ENCODE measurements around the gene ZNF83.

DNA sequence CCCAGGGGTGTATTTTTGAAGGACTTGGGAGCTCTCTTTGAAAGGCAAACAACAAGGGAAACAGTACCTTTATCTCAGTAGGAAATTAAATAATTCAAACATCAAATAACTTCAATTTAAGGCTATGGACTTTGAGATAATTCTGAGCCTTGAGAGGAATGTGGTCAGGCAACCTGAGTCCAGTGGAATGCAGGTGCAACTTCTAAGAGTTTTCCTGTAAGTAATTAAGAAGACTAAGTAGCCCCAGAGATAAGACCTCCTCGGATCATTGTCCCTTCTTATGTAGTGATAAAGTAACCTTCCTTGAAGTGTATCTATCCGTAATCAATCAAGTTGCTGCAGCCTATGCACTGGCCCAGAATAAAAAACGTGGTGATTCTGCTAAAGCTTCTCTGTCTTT lies 38.9 kb downstream of the ZNF83 start:
- TF ChIP-seq ZNF70 (CRISPR knock-in tag; IDR thresholded peaks at IDR 0.05) = no peak
- TF ChIP-seq, protein P1, sequence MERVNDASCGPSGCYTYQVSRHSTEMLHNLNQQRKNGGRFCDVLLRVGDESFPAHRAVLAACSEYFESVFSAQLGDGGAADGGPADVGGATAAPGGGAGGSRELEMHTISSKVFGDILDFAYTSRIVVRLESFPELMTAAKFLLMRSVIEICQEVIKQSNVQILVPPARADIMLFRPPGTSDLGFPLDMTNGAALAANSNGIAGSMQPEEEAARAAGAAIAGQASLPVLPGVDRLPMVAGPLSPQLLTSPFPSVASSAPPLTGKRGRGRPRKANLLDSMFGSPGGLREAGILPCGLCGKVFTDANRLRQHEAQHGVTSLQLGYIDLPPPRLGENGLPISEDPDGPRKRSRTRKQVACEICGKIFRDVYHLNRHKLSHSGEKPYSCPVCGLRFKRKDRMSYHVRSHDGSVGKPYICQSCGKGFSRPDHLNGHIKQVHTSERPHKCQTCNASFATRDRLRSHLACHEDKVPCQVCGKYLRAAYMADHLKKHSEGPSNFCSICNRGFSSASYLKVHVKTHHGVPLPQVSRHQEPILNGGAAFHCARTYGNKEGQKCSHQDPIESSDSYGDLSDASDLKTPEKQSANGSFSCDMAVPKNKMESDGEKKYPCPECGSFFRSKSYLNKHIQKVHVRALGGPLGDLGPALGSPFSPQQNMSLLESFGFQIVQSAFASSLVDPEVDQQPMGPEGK (CRISPR knock-in tag; IDR thresholded peaks at IDR 0.05; ENCODE audit: borderline replicate concordance) = no peak
- TF ChIP-seq CSDC2 (CRISPR knock-in tag; IDR thresholded peaks at IDR 0.05) = no peak
